ENCODE measurements around the gene LRRC36.
A peak's percentile ranks its signal among the peaks of the same experiment; 100 is the strongest.

LRRC36 gene

DNA sequence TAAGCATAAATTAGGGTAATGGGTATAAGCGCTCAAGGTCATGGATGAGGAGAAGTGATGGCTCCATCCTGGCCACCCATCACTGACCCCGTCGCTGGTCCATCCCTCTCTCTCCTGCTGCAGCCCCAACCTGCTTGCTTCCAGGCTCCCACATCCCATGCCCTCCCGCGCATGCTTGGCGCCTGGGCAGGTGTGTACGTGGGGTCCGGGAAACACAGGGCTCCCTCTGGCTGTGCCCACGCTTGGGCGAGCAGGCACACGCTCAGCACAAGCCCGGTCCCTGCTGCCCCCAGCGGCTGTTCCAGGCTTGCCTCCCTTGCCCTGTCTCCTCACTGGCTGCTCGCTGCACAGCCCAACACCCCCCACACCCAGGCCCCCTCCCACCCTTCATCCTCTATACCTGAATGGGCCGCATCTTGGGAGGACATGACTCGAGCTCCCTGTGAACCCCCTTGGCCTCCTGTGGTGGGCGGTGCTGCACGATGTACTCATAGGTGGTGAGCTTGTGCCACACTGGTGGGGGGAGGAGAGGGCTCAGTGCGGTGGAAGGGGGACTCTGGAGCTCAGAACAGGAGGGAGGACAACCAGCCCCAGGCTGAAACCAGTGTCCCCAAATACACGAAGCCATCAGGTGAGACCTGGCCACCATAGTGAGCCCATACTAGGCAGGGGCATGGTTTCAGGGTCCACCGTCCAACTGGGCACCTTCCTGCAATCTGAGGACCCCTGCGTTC, 71.4 kb downstream of the LRRC36 start:
- TF ChIP-seq, protein P1, sequence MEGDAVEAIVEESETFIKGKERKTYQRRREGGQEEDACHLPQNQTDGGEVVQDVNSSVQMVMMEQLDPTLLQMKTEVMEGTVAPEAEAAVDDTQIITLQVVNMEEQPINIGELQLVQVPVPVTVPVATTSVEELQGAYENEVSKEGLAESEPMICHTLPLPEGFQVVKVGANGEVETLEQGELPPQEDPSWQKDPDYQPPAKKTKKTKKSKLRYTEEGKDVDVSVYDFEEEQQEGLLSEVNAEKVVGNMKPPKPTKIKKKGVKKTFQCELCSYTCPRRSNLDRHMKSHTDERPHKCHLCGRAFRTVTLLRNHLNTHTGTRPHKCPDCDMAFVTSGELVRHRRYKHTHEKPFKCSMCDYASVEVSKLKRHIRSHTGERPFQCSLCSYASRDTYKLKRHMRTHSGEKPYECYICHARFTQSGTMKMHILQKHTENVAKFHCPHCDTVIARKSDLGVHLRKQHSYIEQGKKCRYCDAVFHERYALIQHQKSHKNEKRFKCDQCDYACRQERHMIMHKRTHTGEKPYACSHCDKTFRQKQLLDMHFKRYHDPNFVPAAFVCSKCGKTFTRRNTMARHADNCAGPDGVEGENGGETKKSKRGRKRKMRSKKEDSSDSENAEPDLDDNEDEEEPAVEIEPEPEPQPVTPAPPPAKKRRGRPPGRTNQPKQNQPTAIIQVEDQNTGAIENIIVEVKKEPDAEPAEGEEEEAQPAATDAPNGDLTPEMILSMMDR (IDR thresholded peaks at IDR 0.05; ENCODE audit: low read length, missing control alignments): no peak
- H3K4me3 ChIP-seq (replicated peaks; ENCODE audit: low read depth, low read length): no peak overlapping the region
- DNase-seq (ENCODE audit: low read depth): no peak

DNA sequence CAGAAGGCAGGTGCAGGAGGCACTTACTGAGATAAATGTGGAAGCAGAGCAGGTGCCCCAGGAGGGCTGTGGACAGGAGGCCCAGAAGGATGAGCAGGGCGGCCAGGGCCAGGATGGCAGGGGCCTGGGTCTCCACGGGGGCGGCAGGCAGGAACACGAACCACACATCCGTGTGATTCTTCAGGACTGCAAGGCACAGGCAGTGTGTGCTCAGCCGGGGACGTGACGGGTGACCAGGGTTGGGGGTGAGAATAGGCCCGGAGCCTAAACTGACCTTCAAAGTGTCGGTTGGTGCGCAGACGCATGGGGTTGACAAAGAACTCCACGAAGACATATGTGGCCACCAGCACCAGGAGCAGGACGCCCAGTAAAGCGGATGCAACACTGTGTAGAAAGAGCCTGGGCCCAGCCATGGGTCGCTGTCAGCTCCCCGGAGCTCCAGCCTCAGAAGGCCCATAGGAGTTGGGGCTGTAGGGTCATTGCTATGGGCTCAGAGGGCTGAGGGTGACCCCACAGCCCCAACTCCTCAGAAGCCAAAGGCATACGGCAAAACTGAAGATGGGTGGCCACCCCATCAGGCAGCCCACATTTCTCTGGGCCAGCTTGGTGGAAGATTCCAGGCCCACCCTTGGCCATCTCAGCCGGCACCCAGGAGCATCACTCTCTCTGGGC, 72.1 kb downstream of the LRRC36 start:
- no peak overlapping the region for H3K4me3 ChIP-seq (replicated peaks; ENCODE audit: low read depth, low read length)
- TF ChIP-seq, protein P1 (IDR thresholded peaks at IDR 0.05; ENCODE audit: low read length, missing control alignments): no peak
- no peak for DNase-seq (ENCODE audit: low read depth)

DNA sequence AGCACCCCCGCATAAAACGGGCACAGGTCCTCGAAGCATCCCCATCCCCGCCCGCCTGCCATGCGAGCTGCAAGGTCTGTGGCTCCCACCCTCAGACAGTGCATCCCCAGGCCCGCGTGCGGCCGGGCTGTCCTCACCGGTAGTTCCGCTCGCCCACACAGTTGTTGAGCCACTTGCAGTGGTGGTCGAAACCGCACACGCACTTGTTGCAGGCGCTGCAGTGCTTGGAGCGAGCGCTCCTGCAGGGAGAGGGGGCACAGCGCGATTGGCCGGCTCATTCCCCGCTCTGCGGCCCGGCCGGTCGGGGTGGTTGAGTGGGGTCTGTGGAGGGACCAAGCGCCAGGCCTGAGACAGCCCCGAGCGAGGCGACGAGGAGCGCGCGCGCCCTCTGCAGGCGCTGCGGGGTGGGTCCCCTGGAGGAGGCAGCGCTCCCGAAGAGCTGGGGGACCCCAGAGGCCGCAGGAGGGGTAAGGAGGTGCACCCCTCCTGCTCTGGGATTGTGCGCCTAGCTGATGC, 72.7 kb downstream of the LRRC36 start:
- TF ChIP-seq, protein P1 (IDR thresholded peaks at IDR 0.05; ENCODE audit: low read length, missing control alignments): peak; percentile 57
- H3K4me3 ChIP-seq (replicated peaks; ENCODE audit: low read depth, low read length): no peak overlapping the region
- no peak for DNase-seq (ENCODE audit: low read depth)

DNA sequence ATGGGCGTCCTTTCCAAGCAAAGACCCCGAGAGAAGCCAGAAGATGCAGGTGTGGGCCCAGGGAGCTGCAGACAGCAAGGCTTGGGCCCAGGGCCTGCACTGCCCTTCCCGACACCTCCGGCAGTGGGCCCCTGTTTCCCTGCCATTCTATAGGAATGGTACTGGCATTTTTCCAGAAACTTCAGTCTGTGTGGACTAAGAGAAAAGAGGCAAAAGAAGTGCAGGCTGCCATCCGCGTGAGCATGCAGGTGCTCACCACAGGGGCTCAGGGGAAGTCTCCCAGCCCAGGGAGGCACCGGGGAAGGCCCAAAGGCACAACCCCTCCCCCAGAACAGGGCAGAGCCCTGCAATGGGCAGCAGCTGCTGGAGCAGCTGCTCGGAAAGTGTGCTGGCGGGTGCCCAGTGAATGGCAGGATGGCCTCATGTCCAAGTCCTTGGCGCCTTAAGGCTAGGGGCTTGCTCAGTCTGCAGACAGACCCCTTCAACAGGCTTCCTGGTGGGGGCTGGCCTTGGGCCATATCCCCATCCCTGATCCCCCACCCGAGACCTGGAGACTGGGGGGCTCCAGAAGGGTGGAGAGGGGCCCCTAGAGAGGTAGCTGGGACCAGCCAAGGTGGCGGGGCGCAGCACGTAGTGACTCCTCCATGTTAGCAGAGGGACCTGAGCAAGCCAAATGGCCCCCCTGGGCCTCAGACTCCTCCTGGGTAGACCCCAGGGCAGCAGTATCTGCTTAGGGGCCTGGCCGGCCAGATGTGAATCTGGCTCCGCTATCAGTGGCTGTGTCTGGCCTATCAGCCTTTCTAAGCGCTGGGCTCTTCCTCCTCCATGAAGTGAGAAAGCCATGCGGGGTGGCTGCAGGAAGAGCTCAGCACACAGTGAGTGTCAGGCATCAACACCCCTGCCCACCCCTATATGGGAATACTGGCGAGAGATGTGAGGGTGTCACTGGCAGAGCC, 73.4 kb downstream of the LRRC36 start:
- TF ChIP-seq, protein P1 (IDR thresholded peaks at IDR 0.05; ENCODE audit: low read length, missing control alignments): no peak
- H3K4me3 ChIP-seq (replicated peaks; ENCODE audit: low read depth, low read length): no peak overlapping the region
- no peak for DNase-seq (ENCODE audit: low read depth)

DNA sequence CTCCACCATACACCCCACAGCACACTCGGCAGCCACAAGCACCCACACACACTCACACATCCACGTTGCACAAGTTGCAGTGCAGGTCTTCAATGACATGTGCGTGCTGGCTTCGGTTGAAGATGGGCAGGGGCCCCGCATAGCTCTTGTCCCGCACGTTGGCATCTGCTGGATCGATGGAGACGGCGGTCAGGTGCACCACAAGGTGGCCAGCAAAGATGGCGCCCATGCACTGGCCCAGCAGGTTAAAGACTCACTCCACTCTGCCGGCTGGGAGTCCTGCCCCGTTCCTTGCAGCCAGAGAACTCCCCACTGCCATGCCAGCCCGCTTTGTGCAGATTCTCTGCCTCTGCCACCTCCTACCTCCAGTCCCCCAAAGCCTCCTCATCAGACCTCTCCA, 74.3 kb downstream of the LRRC36 start:
- TF ChIP-seq, protein P1 (IDR thresholded peaks at IDR 0.05; ENCODE audit: low read length, missing control alignments): no peak
- H3K4me3 ChIP-seq (replicated peaks; ENCODE audit: low read depth, low read length): no peak overlapping the region
- no peak for DNase-seq (ENCODE audit: low read depth)

DNA sequence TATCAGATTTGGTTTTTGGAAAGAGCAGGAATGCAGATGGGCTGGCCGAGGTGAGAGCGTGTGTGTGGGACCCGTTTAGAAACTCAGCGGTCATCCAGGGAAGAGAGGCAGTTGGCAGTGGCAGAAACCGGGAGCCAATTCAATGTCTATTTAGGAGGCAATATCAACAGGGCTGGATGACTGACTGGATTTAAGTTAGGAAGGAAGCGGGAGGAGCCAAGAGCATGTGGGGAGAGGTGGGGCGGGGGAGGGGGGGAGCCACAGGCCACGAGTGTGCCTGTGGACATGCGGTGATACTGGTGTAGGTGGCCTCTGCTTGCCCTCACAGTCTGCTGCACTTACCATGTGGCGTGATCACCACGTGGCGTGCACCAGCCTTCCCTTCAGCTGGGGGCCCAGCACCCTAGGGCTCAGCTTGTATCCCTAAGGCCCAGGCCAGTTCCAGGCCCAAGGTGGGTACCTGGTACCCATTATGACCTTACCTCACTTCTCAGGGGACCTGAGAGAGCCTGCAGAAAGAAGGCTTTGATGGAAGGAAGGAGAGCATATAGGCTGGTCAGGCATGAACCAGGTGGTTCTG, 77.5 kb downstream of the LRRC36 start:
- no peak for DNase-seq (ENCODE audit: low read depth)
- H3K4me3 ChIP-seq (replicated peaks; ENCODE audit: low read depth, low read length): no peak overlapping the region
- TF ChIP-seq, protein P1 (IDR thresholded peaks at IDR 0.05; ENCODE audit: low read length, missing control alignments): no peak
